NCI-H146 treated with DMSO at 0.1 percent for 48 hours (cell line): ENCODE measurements around the gene SCO2.

Source experiments
- DNase-seq: peaks from one replicate; lab custom pipeline; 2025; ENCODE audit not compliant: unreplicated experiment; lab: John Stamatoyannopoulos, UW

SCO2 gene, protein sequence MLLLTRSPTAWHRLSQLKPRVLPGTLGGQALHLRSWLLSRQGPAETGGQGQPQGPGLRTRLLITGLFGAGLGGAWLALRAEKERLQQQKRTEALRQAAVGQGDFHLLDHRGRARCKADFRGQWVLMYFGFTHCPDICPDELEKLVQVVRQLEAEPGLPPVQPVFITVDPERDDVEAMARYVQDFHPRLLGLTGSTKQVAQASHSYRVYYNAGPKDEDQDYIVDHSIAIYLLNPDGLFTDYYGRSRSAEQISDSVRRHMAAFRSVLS

DNA sequence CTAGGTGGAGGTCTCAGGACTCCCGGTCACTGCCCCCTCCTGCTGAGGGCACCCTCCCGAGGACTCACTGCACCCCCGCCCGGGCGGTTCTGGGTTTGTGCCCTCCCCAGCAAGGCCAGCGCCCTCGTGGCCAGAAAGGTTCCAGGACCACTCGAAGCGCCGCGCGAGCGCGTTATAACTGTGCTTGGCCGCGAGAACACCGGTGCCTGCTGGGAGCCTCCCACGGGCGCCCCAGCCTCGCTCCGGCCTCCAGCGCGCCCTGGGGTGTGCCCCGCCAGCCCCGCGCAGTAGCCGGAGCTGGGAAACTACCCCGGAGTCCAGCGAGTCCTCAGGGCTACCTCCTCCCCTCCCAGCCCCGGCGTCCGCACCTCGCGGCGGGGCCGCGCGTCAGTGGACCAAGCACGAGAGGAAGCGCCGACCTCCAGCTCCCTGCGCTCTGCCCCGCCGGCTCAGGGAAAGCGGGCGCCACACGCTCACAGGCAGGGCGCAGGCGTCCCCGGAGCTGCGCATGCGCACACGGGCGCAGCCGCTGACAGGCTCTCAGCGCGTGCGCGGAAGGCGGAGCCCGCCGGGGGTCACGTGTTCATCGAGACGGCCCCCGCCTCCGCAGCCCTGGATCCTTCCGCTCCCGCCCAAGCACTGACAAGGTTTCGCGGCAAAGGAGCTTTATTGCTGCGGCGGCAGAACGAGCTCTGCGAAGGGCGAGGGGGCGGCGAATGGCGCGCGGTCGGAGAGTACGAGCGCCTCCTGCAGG lies at the start of gene SCO2:
SCO2 (minus strand) TSS at position 495 of the 754 bp plus-strand sequence. CDS start 1,187 bp downstream, outside the sequence.
- peak; percentile 77 for DNase-seq

DNA sequence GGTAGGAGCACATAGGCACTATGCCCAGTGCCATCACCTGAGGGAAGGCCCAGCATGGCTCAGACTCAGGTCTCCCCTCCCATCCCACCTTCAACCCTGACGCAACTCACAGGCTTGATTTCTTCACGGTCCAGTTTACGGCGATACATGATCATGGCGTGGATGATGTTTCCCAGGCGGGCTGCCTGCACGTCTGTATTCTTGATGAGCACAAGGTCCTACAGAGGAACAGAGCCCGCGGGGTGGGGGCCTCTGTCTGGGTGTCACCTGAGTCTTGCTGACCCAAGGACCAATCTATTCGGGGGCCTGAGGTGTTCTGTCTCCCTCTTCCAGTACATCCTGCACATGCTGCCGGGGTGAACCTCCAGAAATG lies 49.0 kb upstream of the SCO2 start:
- no peak for DNase-seq

DNA sequence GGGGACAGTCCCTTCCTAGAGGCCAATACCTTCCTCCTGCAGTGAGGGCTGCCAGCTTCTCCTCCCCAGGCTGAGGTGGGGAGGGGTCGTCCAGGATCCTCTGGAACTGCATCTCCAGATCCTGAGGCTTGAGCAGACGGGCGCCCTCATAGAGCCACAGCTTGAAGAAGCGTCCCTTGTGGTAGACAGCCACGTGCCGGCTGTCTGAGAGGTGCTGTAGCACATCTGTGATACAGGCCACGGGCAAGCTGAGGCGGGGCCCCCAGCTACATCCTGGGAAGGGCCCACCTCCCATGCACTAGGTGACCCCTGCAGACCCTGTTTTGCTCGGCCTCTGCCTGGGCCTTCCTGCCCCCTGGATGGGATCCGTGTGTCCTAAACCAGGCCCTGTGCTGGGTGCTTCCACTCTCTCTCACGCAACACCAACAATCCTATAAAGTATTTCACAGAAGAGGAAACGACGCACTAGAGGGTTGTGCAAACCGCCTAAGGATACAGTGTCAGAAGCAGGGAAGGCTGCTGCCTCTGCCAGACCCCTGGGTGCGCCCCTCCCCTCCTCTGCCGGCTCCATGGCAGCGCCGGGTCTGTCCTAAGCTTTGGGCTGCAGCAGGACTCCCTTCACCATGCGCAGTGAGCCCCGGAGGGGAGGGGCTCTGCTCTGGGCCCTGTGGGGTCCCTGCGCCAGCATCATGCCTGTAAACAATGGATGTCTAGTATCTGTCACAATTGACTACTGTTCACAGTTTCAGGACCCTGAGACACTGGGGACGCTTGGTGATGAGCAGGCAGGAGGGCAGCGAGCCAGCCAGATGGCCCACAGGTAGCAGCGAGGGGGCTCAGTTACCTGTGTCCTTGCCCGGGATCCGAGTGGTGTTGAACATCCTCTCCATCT lies 48.3 kb upstream of the SCO2 start:
- no peak for DNase-seq

DNA sequence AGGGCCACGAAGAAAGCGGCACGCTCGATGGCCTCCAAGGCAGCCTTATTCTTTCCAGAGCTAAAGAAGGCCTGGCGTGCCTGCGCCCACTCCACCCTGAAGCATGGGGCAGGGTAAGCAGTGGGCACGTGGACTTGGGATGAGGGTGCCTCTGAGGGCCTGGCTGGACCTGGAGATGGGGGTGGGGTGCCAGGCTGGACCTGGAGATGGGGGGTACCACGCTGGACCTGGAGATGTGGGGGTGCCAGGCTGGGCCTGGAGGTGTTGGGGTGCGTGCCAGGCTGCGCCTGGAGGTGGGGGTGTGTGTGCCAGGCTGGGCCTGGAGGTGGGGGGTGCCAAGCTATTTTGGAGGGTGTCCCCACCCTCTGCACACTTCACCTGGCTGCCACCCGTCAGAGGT lies 47.6 kb upstream of the SCO2 start:
- no peak for DNase-seq

DNA sequence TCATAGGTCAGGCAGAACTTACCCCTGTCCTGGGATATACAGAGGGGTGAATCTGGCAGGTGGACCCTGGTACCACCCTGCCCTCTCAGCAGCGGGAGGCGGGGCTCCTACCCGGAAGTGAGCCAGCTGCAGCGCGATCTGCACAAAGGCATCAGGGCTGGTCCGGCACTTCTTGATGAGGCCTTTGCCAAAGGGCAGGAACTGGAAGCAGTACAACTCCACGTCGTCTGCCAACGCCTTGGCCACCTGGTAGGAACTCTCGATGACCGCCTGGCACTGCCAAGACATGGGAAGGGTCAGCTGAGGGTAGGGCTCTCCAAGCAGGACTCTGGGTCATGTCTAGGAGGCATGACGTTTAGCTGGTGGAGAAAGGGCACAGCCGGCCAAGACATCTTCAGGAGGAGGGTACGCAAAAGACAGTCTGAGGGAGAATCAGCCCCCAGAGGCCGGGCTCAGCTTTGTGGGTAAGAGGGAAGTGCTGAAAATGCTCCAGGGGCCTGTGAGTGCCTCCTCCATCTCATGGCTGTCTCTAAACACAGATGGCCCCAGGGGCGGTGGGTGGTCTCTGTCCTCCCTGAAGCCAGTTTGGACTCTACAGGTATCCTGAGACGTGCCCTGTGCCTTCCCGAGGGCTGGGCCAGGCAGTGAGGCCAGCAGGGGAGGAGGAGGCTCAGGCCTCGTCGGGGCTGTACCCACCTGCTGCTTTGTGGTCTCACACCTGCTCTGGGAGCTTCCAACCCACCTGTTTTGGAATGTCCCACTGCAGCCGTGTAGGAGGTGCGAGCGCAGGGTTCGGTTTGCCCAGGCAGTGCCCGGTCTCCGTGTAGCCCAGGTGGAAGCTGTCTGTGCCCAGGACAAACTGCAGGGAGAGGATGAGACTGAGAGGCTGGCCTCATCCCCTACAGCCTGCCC lies 46.1 kb upstream of the SCO2 start:
- DNase-seq = no peak

DNA sequence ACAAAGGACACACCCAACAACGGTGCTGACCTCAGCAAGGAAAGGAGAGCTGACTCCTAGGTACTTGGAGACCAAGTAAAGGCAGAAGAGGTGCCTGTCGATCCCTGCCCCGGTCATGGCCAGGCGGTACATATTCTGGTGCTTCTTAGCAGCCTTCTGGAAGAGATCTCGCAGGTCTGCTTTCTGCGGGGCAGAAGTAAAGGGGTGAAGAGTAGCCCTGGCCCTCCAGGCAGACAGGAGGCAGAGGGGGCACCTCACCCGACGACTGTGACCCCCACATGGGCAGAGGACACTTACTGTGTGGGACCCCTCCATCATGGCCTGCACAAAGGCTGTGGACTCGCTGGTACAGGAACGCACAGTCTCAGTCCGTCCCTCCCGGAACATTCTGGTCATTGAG lies 45.5 kb upstream of the SCO2 start:
- no peak for DNase-seq

DNA sequence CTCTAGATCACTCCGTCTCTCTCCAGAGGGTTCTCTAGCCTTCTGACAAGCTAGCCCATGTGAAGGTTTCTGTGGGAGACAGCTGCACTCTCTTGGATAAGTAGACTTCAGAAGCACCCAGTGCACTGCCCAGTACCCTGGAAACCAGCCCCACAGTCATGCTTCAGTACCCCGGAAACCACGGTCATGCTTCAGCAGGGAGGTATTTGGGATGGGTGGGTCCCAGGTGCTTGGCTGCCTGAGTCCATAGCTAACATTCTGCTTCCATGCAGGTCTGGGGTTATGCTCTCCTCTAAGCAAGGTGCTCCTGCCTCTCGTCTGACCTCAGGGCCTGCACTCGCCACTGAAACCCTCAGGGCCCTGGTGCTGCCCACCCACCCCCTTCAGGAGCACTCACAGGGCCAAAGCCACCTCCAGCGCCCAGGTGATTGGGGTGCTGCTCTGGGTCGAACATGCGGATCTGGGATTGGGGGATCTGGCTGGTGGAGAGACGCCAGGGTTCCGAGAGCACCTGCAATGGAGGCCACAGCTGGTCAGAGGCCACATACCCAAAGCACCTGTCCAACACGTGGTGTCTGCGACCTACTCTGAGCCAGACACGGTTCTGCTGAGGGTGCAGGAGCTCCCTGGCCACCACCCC lies 44.6 kb upstream of the SCO2 start:
- no peak for DNase-seq

DNA sequence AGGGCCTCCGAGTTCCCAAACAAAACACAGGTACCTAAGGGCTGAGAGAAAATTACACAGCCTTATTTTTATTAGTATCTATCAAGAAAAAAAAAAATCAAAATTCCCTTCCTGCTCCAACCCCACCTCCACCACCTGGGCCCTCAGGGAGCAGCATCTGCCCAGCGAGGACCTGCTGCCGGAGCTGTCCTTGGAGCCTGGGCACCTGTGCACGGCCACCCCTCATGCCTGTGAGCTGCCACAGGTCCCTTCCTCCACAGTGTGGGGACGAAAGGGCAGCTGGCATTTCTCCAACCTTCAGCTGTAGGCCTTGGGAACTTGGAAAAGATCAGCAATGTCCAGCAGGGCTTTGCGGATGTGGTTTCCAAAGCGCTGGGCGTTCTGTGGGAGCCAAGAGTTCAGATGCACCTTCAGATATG lies 43.7 kb upstream of the SCO2 start:
- no peak for DNase-seq

DNA sequence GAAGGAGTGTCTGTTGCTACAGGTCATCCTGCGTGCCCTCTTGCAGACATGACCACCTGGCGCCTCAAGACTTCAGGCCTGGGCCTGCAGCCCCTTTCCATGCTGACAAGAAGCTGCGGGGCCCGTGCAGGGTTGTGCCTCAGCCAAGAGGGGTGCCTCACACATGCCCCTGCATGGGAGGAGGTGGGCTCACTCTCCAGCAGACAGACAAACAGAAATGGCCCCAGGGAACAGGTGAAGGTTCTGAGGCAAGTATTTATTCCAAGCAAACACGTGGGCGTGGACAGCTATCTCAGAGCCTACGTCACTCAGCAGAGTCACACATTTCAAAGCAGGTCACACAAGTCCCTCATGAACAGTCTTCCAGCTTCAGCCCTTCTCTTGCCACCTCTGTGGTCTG lies 43.2 kb upstream of the SCO2 start:
- no peak for DNase-seq

DNA sequence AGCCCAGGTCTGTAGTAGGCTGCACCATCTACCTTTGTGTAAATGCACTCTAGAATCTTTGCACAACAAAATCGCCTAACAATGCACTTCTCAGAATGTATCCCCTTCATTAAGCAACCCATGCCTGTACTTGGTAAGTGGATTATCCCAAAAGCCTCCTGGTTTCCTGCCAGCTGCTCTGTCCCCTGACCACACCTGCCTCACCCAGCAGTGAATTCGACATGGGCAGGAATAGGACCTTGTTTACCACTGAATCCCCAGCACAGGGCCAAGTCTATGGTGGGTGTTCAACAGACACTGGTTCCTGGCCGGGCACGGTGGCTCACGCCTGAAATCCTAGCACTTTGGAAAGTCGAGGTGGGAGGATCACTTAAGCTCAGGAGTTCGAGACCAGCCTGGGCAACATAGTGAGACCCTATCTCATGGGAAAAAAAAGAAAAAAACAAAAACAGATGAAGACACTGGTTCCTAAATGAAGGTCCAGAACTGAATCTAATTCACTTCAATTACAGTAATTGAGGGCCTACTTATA lies 42.4 kb upstream of the SCO2 start:
- DNase-seq = no peak

DNA sequence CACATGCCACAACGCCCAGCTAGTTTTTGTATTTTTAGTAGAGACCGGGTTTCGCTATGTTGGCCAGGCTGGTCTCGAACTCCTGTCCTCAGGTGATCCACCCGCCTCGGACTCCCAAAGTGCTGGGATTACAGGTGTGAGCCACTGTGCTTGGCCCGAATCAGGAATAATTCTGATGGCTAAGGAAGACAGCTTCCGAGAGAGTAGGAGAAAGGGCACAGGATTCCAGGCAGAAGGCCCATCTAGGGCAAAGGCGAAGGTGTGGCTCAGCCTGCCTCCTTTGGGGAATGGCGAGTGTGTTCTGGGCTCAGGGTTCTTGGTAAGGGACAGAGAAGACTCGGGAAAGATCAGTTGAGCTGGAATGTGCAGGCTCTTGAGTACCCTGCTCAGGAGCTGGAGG lies 38.9 kb upstream of the SCO2 start:
- DNase-seq = no peak

DNA sequence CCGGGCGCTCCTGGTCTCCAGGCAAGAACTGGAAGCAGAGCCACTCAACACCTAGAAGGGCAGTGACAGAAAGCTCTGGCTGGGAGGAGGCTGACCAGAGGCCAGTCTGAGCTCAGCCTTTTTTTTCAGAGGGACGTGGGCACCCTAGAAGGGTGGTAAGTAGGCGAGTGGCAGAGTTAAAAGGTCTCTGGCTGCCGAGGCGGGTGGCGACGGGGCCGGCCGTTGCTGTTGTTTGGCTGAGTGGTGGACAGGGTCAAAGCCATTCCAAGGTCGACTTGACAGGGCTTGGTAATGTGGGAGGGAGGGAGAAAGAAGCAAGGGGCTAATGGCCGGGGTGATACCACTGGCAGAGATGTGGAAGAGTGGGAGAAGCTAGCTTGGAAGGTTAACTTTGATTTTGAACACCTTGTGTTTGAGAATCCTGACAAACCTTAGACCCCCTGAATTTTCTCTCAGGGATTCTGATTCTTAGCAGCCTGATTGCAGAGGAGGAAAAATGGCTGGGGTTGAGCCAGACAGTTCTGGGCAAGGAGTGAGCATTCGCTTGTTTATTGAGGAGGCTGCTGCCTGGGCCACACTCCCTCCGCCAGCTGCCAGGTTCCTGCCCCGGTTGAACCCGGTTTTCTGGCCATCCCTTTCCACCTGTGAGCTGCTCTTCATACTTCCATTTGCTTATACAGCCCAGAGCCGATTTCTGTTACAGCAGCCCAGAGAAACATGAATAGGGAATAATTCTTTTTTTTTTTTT lies 38.2 kb upstream of the SCO2 start:
- DNase-seq = no peak

DNA sequence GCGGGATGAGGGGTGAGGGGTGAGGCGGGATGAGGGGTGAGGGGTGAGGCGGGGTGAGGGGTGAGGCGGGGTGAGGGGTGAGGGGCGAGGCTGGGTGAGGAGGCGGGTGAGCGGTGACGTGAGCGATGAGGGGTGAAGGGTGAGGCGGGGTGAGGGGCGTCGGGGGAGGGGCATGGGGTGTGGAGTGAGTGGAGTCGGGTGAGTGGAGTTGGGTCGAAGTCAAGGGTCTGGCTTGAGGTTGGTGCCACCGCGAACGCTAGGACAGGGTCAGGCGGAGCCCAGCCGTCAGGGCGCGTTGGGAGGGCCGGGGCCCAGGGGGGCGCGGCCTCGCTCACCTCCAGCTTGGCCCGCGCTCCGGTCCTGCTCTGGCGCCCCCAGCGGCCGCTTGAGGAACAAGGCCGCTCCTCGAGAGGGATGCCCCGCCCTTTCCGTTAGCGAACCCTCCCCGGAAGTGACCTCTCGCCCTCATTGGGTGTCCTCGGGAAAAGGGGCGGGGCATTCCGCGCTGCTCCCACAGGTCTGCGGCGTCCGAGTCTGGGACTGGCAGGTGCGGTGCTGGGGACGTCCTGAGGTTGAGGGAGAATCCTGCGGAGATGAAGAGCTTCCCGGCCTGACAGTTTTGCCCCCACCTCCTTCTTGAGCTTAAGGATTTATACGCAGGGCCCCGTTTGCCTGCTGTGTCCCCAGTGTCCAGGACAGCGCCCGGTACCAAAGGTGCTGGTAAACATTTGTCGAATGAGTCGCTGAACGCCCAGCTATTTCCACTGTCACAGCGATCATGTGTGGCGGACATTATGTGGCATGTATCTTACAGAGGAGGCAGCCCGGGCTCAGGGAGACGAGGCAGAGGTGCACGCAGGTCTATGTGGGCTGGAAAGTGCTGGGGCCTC lies 37.4 kb upstream of the SCO2 start, which contains the start of gene SYCE3:
SYCE3 (minus strand) TSS at position 397 of the 890 bp plus-strand sequence. CDS start 6,514 bp downstream, outside the sequence.
- DNase-seq = peak; percentile 75

DNA sequence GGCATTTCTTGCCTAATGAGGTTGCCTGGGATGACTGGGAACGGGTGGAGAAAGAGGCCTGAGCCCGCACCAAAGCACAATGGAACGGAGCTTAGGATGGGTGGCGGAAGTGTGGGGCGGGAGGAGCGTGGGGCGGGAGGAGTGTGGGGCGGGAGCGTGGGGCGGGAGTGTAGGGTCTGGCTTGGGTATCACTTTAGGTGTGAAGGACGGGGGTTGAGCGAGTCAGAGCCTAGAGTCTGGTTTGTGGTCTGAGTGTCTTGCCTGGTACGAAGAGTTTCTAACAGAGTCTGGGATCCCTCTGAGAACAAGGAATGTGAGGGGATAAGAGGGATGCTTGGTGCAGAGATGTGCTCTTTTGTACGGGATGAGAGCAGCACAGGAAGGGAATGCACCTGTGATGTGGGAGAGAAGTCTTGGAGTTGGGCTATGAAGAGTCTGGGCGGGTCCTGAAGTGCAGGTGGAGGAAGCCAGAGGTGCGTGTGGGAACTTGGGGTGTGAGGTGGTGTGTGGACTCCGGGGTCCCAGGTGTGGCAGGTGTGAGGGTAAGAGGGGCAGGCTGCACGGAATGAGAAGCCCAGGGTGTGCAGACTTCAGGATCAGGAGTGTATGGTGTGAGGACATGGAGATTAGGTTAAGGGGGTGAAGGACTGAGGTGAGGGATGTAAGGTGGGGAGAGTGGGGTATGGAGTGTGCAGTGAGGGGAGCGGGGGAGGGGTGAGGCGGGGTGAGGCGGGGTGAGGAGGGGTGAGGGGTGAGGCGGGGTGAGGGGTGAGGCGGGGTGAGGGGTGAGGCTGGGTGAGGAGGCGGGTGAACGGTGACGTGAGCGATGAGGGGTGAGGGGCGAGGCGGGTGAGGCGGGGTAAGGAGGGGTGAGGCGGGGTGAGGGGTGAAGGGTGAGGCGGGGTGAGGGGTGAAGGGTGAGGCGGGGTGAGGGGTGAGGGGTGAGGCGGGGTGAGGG lies 36.3 kb upstream of the SCO2 start:
- DNase-seq = no peak

DNA sequence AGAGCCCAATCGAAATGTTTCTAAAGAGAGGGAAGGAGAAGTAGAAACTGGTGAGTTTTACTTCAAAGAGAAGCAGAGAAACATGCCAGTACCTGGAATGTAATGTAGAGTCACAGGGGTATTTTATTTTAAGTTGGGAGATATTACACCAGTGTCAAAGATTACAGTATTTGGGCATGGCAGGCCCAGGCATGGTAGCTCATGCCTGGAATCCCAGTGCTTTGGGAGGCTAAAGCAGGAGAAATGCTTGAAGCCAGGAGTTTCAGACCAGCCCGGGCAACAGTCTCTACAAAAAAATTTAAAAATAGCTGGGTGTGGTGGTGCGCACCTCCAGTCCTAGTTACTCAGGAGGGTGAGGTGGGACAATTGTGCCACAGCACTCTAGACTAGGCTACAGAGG lies 34.6 kb upstream of the SCO2 start:
- DNase-seq = no peak

DNA sequence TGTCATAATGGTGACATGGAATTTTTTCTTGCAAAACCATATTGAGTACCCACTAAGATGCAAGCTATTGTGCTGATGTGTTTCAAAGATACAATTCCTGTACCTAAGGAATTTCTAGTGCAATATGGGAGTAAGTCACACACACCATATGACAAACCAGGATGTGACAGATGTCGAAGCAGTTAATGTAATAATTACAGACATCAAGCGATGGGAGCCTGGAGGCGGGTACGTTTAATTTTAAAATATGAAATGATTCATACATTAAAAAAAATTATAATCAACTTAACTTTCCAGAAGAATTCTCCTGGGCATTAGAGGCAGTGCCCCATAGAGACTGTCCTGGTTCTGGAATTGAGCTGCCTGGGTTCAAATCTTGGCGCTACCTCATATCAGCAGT lies 31.3 kb upstream of the SCO2 start:
- no peak for DNase-seq

DNA sequence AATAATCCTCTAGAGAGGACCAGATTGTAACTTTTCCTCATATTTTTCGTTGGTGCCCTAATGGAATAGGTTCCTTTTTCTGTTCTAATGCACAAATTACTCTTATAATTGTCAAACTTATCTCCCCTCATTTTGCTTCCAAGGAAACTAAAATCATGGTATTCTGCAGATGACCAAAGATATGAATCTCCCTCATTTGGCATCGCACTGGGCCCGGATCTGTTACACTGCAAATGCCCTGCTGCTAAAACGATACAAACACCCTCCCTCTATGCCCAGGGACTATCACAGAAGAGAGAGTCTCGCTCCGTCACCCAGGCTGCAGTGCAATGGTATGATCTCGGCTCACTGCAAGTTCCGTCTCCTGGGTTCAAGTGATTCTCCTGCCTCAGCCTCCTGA lies 27.9 kb upstream of the SCO2 start:
- no peak for DNase-seq
